ENCODE data around the gene TCHH.
"Not testable (repeated sequence)": the region's sequence is repeated elsewhere in the genome, so short reads cannot be mapped to it uniquely, and the experiment has no call there.

Gene TCHH, protein sequence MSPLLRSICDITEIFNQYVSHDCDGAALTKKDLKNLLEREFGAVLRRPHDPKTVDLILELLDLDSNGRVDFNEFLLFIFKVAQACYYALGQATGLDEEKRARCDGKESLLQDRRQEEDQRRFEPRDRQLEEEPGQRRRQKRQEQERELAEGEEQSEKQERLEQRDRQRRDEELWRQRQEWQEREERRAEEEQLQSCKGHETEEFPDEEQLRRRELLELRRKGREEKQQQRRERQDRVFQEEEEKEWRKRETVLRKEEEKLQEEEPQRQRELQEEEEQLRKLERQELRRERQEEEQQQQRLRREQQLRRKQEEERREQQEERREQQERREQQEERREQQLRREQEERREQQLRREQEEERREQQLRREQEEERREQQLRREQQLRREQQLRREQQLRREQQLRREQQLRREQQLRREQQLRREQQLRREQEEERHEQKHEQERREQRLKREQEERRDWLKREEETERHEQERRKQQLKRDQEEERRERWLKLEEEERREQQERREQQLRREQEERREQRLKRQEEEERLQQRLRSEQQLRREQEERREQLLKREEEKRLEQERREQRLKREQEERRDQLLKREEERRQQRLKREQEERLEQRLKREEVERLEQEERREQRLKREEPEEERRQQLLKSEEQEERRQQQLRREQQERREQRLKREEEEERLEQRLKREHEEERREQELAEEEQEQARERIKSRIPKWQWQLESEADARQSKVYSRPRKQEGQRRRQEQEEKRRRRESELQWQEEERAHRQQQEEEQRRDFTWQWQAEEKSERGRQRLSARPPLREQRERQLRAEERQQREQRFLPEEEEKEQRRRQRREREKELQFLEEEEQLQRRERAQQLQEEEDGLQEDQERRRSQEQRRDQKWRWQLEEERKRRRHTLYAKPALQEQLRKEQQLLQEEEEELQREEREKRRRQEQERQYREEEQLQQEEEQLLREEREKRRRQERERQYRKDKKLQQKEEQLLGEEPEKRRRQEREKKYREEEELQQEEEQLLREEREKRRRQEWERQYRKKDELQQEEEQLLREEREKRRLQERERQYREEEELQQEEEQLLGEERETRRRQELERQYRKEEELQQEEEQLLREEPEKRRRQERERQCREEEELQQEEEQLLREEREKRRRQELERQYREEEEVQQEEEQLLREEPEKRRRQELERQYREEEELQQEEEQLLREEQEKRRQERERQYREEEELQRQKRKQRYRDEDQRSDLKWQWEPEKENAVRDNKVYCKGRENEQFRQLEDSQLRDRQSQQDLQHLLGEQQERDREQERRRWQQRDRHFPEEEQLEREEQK (N-terminal part only)

DNA sequence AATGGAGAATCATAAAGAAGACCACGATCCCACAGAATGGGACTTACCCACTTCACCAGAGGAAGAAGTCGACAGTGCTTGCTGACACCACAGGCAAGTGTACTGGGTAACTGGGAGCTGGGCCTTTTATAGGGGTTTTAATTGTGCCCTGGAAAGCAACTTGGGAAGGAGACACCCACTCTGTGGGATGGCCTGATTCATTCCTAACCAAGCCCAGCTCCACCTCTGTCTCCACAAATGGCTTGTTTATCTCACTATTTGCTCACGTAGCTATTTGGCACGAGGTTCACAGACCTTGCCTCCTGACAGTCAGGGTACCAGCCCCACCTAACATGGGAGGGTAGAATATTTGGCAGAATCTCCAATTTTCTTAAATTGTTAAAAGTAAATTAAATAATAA, at the start of gene TCHH:
TCHH (minus strand) TSS at position 101 of the 400 bp plus-strand sequence. CDS start 1,364 bp downstream, outside the sequence.
- DNase-seq (ENCODE audit: extremely low spot score, insufficient read length, low read depth) (no peak), FAIRE-seq (no peak)

DNA sequence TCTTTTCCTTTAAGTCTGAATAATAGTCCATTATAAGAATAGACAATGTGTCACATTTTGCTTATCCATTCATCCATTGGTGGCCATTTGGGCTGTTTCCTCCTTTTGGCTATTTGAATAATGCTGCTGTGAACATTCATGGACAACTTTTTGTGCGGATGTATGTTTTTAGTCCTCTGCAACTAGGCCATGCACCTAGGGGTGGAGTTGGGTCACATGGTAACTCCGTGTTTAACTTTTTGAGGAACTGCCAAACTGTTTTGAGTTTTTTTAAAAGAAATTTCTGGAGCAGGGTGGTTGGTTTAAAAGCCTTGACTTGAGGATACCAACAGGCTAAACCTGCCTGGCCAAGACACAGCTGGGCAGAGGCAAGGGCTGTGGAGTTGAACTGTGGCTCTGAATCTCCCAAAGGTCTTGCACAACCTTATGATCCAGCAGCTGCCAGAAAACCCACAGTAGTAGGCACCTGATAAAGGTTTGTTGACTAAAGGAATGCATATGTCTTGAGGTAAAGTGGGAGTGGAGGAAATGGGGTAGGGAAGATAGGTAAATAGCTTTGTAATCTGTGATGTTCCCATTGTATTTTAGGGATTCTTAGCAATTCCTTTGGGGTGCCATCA, 49.4 kb upstream of the TCHH start:
- DNase-seq (ENCODE audit: extremely low spot score, insufficient read length, low read depth) (no peak), FAIRE-seq (no peak)

DNA sequence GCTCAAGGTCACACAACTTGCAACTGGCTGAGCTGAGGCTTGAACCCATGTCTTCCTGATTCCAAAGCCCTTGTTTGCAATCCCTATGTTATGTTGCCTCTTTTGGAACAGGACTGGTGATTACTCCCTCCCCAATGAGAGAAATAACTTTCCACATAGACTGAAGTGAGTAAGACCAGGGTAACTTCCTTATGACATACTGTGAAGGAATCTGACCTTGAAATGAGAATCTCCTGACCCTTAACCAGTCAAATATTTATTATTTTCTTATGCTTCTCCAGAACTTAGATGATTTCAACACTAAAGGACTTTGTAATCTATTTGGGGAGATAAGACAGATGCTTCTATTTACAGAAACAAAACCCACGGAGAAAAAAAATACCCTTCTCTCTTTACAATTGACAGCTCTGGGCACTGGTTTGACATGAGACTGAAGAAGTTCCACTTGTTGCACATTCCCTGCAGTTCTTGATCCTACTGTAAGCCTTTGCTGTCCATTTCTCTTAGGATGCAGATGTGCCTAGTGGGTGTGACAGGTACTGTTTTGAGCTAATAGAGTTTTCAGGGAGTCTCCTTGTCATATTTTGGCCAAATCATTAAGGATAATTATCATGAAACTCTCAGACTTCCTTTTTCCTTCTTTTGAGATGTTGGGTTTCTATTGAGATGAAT, 47.7 kb upstream of the TCHH start:
- FAIRE-seq (no peak), DNase-seq (ENCODE audit: extremely low spot score, insufficient read length, low read depth) (no peak)

DNA sequence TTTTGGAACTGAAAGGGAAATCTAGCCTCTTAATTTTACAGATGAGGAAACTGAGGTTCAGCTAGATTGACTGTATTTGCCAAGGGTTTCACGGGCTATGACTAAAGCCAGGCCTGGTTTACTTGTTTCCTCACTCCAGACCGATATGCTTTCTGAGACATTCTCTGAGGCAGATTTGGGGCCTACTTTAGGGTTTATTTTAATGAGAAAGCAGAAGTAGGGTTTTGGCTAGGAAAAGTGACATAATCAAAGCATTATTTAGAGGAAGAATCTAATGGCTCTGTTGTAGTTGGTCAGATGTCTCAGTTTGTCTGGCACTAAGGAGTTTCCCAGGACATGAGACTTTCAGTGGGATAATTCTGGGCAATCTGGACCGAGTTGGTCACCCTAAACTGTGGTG, 45.3 kb upstream of the TCHH start:
- no peak for DNase-seq (ENCODE audit: extremely low spot score, insufficient read length, low read depth)

DNA sequence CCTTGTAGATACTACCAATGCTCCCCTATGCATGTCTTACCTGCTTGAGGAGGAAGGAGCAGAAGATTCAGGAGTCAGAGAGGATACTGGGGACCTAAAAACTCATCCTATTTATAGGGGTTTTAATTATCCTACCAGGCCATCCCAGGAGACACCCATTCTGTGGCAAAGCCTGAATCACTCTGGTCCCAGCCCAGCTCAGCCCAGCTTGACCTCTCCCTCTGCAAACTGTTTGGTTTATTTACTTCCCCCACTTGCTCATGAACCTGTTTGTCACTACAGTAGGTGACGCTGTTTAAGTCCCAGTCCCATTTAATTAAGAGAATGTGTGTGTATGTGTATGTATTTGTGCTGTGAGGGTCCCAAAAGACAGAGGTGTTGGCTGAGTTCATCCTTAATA, 43.9 kb upstream of the TCHH start, which contains the start of gene RPTN:
RPTN (minus strand) TSS at position 85 of the 400 bp plus-strand sequence. CDS start 1,339 bp downstream, outside the sequence.
- FAIRE-seq, result no peak

More for the DNA sequence above, 45.3 kb upstream of the TCHH start:
- FAIRE-seq, result no peak

DNA sequence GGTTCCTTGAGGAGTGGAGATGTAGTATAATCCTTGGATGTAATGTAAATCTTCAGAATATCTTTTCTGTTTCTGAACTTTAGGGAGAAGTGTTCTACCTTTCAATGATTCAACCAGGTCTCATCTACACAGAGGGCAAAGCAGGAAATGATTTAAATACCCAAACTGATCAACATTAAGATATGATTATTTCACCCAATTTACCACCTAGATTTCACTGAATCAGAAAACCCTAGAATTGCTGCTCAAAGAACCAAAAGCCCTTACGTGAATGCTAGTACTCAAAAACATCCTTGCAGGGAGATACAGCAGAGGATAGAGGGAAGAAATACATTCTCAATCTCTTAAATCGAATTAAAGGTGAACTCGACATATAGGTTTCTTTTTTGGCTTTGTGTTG, 38.8 kb upstream of the TCHH start:
- no peak for FAIRE-seq

More for the DNA sequence above, 43.9 kb upstream of the TCHH start, which contains the start of gene RPTN:
- no peak for DNase-seq (ENCODE audit: extremely low spot score, insufficient read length, low read depth)

DNA sequence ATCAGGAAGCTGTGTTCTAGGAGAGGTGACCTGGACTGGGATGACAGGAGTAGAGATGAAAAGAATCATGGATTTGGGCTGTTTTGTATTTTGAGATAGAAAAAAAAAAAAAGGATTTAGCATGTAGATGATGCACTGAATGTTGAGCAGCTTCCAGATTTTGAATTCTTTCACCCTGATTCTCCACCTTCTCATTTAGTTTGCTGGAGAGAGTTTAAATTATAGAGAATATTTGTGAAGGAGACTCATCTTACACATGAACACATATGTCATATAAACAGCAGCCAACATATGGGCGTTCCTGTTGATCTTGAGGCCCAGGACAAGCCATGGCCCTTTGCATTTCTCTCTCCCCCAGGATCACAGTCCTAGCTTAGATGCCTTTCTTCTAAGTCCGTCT, 36.4 kb upstream of the TCHH start:
- no peak for FAIRE-seq
- no peak for DNase-seq (ENCODE audit: extremely low spot score, insufficient read length, low read depth)

More for the DNA sequence above, 38.8 kb upstream of the TCHH start:
- DNase-seq (ENCODE audit: extremely low spot score, insufficient read length, low read depth), result no peak

DNA sequence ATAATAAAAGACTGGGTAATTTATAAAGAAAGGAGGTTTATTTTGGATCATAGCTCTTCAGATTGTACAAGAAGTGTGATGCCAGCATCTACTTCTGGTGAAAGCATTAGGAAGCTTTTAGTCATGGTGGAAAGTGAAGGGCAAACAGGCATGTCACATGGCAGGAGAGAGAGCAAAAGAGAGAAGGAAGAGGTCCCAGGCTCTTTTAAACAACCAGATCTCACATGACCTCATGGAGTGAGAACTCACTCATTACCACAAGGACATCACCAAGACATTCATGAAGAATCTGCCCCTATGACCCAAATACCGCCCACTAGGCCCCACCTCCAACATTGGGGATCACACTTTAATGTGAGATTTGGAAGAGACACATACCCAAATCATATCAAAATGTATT, 33.7 kb upstream of the TCHH start:
- FAIRE-seq (no peak), DNase-seq (ENCODE audit: extremely low spot score, insufficient read length, low read depth) (no peak)

DNA sequence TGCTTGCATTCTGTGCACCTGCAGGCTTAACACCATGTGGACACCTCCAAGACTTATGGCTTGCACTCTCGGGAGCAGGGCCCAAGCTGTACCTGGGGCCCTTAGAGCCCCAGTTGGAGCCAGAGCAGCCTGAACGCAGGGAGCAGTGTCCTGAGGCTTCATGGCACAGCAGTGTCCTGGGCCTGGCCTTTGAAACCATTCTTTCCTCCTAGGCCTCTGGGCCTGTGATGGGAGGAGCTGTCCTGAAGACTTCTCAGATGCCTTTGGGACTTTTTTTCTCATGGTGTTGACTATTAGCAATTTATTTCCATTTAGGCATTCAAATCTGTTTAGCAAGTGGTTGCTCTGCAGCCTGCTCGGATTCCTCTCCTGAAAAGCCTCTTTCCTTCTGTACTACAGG, 32.8 kb upstream of the TCHH start:
- DNase-seq (ENCODE audit: extremely low spot score, insufficient read length, low read depth), result no peak
- FAIRE-seq, result no peak

DNA sequence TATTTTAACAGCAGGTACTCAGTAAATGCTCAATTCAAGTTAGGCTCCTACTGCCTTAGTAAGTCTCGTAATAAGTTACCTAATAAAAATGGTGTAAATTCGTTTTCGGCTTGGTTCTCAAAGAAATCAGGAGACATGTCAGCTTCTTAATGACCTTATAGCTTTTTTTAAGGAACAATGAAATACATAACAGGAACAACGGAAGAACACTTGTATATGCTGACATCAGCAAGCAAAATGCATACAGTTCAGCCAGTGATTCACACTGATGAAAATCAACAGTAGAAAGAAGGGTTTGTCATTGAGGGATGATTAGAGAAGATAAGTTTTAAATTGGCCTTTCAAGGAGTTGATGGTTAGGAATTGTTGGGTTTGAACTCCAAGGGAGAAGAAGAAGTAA, 30.5 kb upstream of the TCHH start:
- DNase-seq (ENCODE audit: extremely low spot score, insufficient read length, low read depth) (no peak), FAIRE-seq (no peak)

DNA sequence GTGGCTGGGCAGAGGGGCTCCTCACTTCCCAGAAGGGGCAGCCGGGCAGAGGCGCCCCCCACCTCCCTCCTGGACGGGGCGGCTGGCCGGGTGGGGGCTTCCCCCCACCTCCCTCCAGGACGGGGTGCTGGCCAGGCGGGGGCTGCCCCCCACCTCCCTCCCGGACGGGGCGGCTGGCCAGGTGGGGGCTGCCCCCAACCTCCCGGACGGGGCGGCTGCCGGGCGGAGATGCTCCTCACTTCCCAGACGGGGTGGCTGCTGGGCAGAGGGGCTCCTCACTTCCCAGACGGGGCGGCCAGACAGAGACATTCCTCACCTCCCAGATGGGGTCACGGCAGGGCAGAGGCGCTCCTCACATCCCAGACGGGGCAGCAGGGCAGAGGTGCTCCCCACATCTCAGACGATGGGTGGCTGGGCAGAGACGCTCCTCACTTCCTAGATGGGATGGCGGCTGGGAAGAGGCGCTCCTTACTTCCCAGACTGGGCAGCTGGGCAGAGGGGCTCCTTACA, 29.5 kb upstream of the TCHH start:
- FAIRE-seq; DNase-seq (ENCODE audit: extremely low spot score, insufficient read length, low read depth): not testable (repeated sequence)

DNA sequence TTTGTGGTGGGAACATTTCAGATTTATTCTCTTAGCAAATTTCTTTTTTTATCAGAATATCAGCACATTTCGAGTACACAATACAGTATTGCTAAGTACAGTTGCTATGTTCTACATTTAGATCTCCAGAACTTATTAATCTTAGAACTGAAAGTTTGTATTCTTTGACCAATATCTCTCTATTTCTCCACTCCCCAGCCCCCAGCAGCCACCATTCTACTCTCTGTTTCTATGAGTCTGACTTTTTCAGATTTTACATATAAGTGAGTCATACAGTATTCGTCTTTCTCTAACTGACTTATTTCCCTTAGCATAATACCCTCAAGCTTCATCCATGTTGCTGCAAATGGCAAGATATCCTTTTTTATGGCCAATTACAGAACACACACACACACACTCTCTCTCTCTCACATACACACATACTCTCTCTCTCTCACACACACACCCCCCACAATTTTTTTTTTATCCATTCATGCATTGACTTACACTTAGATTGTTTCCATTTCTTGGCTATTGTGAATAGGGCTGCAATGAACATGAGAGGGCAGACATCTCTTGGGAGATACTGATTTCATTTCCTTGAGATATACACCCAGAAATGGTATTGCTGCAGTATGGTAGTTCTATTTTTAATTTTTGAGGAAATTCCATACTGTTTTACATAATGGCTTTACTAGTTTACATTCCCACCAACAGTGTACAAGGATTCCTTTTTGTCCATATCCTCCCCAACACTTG, 28.1 kb upstream of the TCHH start:
- DNase-seq (ENCODE audit: extremely low spot score, insufficient read length, low read depth), result no peak
- no peak for FAIRE-seq

DNA sequence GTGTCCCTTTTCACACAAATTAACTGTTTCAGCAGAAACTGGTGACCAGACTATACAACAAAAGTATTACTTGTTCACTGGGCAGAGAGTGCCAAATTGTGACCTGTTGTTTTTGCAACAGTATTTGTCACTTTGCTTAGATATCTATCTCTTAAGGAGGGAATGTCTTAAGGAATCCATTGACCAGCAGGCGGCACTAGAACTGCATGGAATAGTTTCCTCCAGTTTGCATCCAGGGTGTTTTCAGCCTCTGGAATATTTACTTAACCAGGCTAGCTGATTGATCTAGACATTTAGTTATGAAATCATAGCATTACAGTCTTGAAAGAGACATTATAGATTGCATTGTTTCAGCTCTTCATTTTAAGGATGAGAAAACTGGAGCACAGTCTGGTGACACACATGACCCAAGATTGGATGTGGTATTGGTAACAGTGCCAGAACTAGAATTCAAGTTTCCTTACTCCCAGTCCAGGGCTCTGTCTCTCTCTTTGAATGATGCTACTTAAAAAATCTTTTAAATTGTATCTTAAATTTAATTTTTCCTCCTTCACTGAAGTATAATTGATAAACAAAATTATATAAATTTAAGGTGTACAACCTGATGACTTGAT, 26.8 kb upstream of the TCHH start:
- FAIRE-seq (no peak), DNase-seq (ENCODE audit: extremely low spot score, insufficient read length, low read depth) (no peak)

DNA sequence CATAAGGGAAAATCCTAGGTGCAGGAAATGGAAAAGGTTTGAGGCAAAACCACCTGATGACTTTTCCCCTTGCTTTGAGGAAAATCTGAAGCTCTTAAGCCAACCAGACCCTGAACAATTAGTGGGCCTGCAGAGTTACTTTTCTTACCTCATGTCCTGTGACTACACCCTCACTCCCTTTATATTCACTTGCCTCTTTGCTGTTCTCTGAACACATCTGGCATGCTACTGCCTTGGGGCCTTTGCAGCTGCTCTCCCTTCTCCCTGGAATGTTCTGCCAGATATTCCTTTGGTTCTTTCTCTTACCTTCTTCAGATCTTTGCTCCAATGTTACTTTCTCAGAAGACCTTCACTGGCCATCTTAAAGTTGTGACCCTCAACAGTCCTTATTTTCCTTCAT, 22.0 kb upstream of the TCHH start:
- FAIRE-seq (no peak), DNase-seq (ENCODE audit: extremely low spot score, insufficient read length, low read depth) (no peak)

DNA sequence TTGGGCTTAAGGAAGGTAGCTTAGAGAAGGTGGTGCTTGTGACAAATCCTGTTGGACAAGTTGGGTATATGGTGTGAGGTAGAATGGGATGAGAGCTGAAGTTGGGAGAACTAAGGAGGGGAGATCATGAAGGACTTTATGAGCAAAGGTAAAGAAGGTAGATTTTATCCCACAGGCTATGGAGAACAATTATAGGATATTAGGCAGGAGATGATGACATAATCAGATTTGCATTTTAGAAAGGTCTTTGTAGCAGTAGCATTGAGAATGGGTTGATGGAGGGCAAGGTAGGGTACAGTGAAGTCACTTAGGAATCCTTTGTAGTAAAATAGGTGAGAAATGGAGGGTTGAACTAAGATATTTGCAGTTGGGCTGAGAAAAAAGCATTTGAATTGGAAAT, 14.9 kb upstream of the TCHH start:
- DNase-seq (ENCODE audit: extremely low spot score, insufficient read length, low read depth) (no peak), FAIRE-seq (no peak)

DNA sequence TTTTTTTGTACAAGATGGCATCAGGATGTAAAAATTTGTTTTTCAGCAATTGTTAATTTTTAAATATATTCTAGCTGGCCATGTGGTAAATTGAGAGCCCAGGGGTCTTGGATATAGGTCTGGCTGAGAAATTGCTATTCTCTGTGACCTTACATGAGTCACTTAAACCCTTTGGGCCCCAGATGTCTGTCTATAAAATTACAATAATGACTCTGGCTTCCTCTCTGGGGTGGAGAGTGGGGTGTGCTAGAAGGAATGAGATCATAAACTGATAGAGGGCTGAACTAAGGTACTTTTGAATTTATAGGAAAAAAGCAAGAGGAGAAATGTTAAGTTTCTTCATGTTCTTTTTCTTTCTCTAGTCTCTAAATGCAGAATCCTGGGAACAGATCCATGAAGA, 12.4 kb upstream of the TCHH start:
- DNase-seq (ENCODE audit: extremely low spot score, insufficient read length, low read depth), result no peak
- FAIRE-seq, result no peak

DNA sequence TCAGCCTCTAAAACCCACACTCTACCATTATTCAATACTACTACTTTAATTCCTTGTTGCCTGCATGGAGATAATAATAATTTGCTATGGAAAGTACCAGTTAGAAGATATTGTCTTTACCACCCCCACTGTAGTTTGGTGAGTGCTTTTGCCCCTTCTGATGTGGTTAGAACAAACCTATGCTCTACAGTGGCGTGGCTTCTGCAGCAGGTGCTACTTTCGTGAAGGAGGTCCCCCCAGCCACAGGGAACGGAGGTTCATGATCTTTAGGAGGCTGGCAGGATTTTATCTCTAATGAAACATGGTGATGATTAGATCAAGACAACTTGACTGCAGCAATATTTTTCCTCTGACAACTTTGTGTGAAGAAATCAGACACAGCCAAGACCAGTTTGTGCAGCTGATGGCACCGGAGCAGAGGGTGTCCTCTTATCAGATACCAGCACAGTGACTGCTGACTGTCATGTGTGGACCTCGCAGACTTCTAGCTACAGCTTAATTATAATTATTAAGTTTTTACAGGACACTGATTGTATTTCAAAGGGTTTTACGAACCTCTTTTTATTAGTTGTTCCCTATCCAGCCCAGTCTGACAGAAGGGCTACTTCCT, 10.7 kb upstream of the TCHH start:
- FAIRE-seq (no peak), DNase-seq (ENCODE audit: extremely low spot score, insufficient read length, low read depth) (no peak)
